GM20431 (cell line): ENCODE measurements around the gene SLC44A1.

Experiments
- in situ Hi-C: fragments of 300-500 bp; cut with MseI, MboI; formaldehyde crosslinking; loops from one replicate; pipeline ENCODE4 v1.15.0; 2020; ENCODE audit warnings: low sequenced_read_pairs; ENCODE audit not compliant: unreplicated experiment

Gene SLC44A1

DNA sequence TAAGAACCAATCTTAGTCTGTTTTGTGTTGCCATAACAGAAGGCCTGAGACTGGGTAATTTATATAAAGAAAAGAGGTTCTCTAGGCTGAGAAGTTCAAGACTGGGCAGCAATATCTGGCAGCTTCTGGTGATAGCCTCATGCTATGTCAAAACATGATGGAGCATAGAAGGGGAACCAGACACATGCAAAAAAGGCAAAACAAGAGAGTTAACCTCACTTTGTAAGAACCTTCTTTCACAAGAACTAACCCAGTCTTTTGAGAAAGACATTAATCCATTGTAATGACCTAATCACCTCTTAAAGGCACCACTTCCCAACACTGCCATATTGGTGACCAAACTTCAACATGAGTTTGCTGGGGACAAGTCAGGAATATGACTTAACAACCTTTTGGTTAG is 240.7 kb downstream of the SLC44A1 start:
- in situ Hi-C loops, result no loop called here
